ENCODE results near the gene SLC36A1. TPM values are rescaled to one million over a fixed set of nuclear protein-coding genes. Genes with fewer than 3 reads are reported as not detected.

The SLC36A1 gene
- total and polyA plus RNA-seq, 2 donors (not counting 3 experiments of a cell fraction or from before 2014, with no cell fraction given): 11.8 to 14.5 TPM

DNA sequence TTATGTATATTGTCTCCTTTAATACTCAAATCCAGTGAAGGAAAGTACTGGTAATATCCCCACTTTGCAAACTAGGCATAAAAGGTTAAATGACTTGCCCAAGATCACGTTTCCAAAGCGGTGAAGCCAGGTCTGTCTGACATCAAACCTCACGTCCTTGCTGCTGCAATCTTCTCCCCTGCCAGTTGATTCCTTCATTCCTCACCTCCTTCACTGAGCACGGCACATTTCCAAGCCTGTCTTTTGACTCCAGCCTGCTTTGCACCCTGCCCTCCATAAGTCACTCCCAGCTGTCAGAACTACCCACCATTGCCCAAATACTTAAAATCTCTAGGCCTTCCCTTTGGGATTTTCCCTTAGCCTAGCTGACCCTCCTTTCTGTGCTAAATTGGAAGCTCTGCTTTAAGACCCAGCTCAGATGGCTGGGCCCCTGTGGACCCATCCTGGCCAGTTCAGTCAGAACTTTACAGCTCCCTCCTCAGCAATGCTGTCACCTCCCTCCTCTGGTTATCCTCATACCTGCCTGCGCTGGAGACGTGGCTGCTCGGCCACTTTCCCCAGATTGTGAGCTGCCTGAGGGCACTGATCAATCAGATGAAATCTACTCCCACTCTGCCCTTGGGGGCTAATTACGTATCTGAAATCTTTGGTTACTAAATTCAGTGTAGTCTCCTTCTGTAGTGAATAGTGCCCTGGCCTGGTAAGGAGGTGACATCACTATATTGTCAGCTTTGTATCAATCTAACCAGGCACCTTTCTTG lies 51.2 kb downstream of the SLC36A1 start:
- no peaks in the 10 kb centered on the region for H3K79me2 ChIP-seq (ENCODE audit: control insufficient read depth, insufficient read depth, low read length)
- POLR2A ChIA-PET: no interaction called here
- dilution Hi-C loops (cut with MboI; ENCODE audit: extremely low pct_ligation_motif_present, low sequenced_read_pairs): no loop called here
- H4K20me1 ChIP-seq (replicated peaks; ENCODE audit: control insufficient read depth, extremely low read depth, insufficient read depth, low read length): no peaks in the 10 kb centered on the region
- H2AFZ ChIP-seq (ENCODE audit: low read depth, low read length): no peak overlapping the region
- BruUV-seq (replicated peaks): no TSS peak
- no peaks in the 10 kb centered on the region for H3K9me3 ChIP-seq (replicated peaks; ENCODE audit: control insufficient read depth, insufficient read depth, low read length)
- H3K4me1 ChIP-seq (ENCODE audit: control insufficient read depth, extremely low read depth, insufficient read depth, low read length): no peaks in the 10 kb centered on the region
- no peaks in the 10 kb centered on the region for H3K36me3 ChIP-seq (ENCODE audit: control insufficient read depth in 2 of 2, extremely low read depth in 1 of 2, insufficient read depth in 2 of 2, low read length in 2 of 2)
- FAIRE-seq (no peak), DNase-seq (ENCODE audit: low read depth, low spot score) (no peak)
- TF ChIP-seq FOS (IDR thresholded peaks at IDR 0.05; ENCODE audit: borderline replicate concordance, insufficient read depth, low read length) (no peak), POLR2AphosphoS5 (IDR thresholded peaks at IDR 0.05; ENCODE audit: insufficient read depth, low read depth, low read length) (no peak), JUN (IDR thresholded peaks at IDR 0.05; ENCODE audit: borderline replicate concordance, insufficient read depth, insufficient read length, low read depth) (no peak), MYC (IDR thresholded peaks at IDR 0.05; ENCODE audit: low read depth, low read length) (no peak), POLR2A (IDR thresholded peaks at IDR 0.05; ENCODE audit: low read depth, low read length) (no peak), GATA2 (IDR thresholded peaks at IDR 0.05; ENCODE audit: insufficient read depth, insufficient read length, low read depth, low read length) (no peak), EZH2 (IDR thresholded peaks at IDR 0.05; ENCODE audit: borderline replicate concordance, low read depth, low read length, severe bottlenecking) (no peak)
- TF ChIP-seq, protein P1, sequence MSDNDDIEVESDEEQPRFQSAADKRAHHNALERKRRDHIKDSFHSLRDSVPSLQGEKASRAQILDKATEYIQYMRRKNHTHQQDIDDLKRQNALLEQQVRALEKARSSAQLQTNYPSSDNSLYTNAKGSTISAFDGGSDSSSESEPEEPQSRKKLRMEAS (IDR thresholded peaks at IDR 0.05; ENCODE audit: insufficient read depth, insufficient read length): no peak
- TF ChIP-seq, protein P2, sequence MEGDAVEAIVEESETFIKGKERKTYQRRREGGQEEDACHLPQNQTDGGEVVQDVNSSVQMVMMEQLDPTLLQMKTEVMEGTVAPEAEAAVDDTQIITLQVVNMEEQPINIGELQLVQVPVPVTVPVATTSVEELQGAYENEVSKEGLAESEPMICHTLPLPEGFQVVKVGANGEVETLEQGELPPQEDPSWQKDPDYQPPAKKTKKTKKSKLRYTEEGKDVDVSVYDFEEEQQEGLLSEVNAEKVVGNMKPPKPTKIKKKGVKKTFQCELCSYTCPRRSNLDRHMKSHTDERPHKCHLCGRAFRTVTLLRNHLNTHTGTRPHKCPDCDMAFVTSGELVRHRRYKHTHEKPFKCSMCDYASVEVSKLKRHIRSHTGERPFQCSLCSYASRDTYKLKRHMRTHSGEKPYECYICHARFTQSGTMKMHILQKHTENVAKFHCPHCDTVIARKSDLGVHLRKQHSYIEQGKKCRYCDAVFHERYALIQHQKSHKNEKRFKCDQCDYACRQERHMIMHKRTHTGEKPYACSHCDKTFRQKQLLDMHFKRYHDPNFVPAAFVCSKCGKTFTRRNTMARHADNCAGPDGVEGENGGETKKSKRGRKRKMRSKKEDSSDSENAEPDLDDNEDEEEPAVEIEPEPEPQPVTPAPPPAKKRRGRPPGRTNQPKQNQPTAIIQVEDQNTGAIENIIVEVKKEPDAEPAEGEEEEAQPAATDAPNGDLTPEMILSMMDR (IDR thresholded peaks at IDR 0.05; ENCODE audit: extremely low read depth in 1 of 2, insufficient read depth in 1 of 2, low read depth in 1 of 2, low read length in 2 of 2): no peak
- H3K27ac ChIP-seq (ENCODE audit: insufficient read depth, low read depth, low read length): no peak overlapping the region
- CTCF ChIA-PET: interaction anchor here (0.9 to 3.3 kb wide), 9 partner anchors 16 to 153 kb away, joined by 3 to 33 read pairs (median 3); partner anchors contain the start of gene SLC36A1
- no peaks in the 10 kb centered on the region for H3K9me1 ChIP-seq (replicated peaks; ENCODE audit: control insufficient read depth, extremely low read depth, insufficient read depth, low read length)
- H3K27me3 ChIP-seq (ENCODE audit: control insufficient read depth in 2 of 2, insufficient read depth in 2 of 2, low read length in 2 of 2): no peaks in the 10 kb centered on the region
- H3K9ac ChIP-seq (replicated peaks; ENCODE audit: extremely low read depth, insufficient read depth, low read length): no peak overlapping the region
- H3K4me3 ChIP-seq (replicated peaks in 1 of 3; ENCODE audit: insufficient read depth in 1 of 3, low read depth in 1 of 3, low read length in 3 of 3): no peak overlapping the region
- intact Hi-C loops (cut with micrococcal nuclease): no loop called here
- no peak overlapping the region for H3K4me2 ChIP-seq (ENCODE audit: insufficient read depth, low read length)

Data from endothelial cell of umbilical vein (primary cell).